Pons (tissue), 1 donor: ENCODE results near the gene RYK.
"Not testable (repeated sequence)": the region's sequence is repeated elsewhere in the genome, so short reads cannot be mapped to it uniquely, and the experiment has no call there.

Experiments used
- DNase-seq: peaks from one replicate; pipeline ENCODE4 v3.0.0-alpha.2; 2016; ENCODE audit warnings: low spot score

Gene RYK

GRCh38 chr3:134250717-134251220 lies at the start of gene RYK:
TSS of gene RYK (minus strand) at chr3:134250859. CDS start at chr3:134250654, 205 bp downstream.
- DNase-seq = peak; percentile 65

- DNase-seq = no peak
These were observed 49.2 kb upstream of the RYK start for GRCh38 chr3:134299888-134300206.

GRCh38 chr3:134299185-134299887 lies 48.7 kb upstream of the RYK start:
- DNase-seq = peak; percentile 49

GRCh38 chr3:134298249-134298648 lies 47.6 kb upstream of the RYK start:
- no peak for DNase-seq

- DNase-seq = no peak
These were observed 46.0 kb upstream of the RYK start for GRCh38 chr3:134296616-134297015.

GRCh38 chr3:134295930-134296329 lies 45.3 kb upstream of the RYK start:
- no peak for DNase-seq

- no peak for DNase-seq
These were observed 43.9 kb upstream of the RYK start for GRCh38 chr3:134294302-134295280.

DNA sequence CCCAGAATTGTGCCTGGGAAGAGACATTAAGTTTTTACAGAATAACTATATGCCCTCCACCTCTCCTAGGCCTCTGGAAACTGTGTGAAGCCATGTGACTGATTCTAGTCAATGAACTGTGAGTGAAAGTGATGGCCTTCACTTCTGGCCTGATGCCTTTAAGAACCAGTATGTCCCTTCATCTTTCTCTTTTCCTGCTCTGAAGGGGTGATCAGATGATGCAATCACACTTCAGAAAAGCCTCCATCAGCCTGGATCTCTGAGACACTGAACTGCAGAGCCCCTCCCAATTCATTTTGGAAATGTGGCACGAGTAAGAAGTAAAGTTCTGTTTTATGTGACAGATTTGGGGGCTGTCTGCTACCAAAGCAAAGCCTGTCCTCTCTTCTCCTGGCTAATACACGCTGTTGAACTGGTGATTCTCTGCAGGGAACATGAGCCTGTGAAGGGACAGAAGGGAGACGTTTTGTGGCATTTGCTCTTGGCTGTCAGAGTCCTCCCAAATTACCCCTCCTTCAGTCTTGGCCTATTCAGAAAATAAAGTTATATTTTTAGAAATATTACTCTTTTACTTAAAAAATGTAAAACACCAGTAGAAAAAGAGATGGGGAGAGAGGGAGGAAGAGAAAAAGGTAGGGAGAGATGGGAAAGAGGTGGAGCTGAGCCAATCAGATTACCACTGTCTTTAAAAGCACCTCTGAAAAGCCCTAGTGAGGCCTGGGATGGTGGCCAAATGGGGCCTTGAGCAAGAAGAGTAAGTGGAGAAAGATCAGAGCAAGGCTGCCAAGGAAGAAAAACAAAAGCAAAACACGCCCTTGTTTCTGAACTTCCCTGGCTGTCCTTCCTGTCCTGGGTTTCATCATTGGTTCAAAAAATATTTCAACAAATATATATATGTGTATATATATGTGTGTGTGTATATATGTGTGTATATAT lies 40.9 kb upstream of the RYK start:
- no peak for DNase-seq

GRCh38 chr3:134287512-134287911 lies 36.9 kb upstream of the RYK start:
- no peak for DNase-seq

DNA sequence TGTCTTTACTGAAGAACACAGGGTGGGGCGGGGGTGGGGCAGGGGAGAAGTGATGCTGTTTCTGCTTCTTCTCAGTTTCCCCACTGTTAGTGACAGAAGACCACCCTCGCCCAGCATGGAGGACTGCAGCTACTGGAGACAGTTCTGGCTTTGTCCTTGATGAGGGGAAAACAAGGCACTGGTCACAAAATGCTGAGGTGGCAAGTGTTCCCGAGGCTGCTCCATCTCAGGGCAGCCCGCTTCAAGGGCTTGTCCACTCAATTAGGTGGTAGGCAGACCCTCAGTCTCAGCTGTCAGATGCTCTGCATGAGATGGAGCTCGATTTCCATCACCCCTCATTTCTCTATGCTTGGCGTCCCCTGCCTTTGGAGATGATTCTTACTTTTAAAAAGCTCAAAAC lies 33.8 kb upstream of the RYK start:
- no peak for DNase-seq

GRCh38 chr3:134282659-134283047 lies 32.0 kb upstream of the RYK start:
- no peak for DNase-seq

GRCh38 chr3:134281912-134282658 lies 31.4 kb upstream of the RYK start:
- no peak for DNase-seq

GRCh38 chr3:134279466-134279865 lies 28.8 kb upstream of the RYK start:
- no peak for DNase-seq

DNA sequence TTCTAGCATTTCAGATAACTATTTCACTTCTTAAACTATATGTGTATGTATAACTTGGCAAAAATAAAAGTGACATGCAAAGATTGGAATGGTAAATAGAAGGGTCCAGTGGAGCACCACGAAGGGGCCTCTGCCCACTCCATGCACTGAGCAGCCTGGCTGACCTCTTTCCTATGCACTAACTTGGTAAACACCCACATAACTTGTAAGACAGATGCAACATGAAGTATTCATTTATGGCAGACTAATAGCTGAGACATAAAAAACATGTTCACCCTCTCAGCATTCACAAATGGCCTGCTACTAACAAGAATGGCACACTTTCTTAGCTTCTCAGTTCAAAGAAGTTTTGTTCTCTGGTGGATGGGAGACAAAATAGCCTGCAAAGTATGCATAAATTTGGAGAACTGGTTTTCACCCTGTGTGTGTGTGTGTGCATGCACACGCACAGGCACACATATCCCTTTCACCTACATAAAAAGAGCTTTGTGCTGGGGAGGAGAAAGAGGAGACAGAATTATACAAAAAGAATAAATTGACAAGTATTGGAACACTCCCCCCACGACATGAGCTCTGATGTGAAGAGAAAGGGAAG lies 26.5 kb upstream of the RYK start:
- DNase-seq = no peak

DNA sequence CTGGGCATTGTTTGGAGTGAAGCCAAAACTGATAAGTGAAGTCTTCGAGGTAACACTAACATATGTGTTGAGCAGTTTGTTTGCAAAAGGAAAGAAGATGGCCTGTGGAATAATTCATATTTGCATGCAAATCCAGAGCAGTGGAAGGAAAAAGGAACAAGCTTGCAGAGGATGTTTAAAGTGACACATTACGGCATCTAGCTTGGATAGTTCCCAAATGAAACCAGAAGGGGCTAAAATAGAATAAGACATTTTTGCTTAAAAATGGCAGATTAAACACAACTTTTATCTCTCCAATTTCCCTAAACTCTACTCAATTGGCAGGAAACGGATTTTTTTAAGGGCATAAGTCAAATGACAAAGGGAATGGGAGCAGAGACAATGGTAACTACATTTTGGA lies 25.4 kb upstream of the RYK start:
- no peak for DNase-seq

DNA sequence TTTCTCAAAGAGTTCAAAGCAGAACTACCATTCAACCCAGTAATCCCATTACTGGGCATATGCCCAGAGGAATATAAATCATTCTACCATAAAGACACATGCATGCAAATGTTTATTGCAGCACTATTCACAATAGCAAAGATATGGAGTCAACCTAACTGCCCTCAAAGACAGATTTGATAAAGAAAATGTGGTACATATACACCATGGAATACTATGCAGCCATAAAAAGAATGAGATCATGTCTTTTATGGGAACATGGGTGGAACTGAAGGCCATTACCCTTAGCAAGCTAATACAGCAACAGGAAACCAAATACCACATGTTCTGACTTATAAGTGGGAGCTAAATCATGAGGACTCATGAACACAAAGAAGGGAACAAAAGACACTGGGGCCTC lies 24.5 kb upstream of the RYK start:
- not testable (repeated sequence) for DNase-seq

DNA sequence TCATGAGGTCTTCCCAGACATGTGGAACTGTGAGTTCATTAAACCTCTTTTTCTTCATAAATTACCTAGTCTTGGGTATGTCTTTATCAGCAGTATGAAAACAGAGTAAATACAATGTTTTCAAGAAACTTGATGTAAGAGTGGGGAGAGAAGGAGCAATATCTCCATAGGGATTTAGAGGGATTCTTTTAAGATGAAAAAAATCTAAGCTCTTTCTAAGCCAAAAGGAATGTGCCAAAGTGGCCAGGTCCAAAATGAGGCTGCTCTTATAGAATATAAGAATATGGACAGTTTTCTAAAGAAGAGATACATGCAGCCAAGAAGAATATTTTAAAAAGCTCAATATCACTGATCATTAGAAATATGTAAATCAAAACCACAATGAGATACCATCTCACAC lies 23.9 kb upstream of the RYK start:
- no peak for DNase-seq

DNA sequence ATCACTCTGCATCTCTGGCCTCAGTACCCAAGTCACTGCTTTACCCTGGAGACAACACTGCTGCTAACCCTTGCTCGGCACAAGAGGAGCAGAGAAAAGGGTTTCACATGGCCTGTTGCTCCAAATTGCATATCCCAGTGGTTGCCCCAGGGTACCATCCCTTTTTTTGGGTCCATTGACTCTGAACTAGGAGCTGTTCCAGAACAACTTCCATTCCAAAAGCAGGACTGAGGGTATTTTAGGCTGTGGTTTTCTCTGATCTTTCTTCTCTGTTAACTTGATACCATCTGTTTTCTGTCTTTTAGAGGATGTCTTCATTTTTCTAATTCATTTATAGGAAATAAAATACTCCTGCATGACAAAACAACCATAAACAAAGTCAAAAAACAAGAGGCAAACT lies 17.3 kb upstream of the RYK start:
- DNase-seq = no peak

- DNase-seq = no peak
These were observed 10.3 kb upstream of the RYK start for GRCh38 chr3:134260987-134261386.

GRCh38 chr3:134258761-134259347 lies 8.2 kb upstream of the RYK start:
- no peak for DNase-seq

DNA sequence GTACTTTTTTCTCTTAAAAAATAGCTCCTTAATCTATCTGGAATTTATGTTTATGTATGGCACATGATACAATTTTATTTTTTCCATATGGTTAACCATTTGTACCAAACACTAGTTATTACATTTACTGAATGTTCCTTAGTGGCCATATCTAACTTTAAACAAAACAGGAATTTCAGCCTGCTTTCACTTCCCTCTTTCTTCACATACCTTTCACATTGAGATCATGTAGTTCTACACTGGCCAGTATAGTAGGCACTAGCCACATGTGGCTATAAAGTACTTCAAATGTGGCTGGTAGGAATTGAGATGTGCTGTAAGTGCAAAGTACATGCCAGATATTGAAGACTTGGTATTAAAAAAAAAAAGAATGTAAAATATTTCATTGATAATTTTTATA lies 4.7 kb upstream of the RYK start:
- DNase-seq = no peak
